Activated CD4-positive, CD25-positive, alpha-beta regulatory T cell treated with anti-CD3 and anti-CD28 coated beads, Interleukin-2, amount 50 U/mL, for 24 hours (primary cell): ENCODE data around the gene LRRC31.
A peak's percentile ranks its signal among the peaks of the same experiment; 100 is the strongest.

Experiments used
- ATAC-seq, 2 donors: fragments of 150-1000 bp; cut with Tn5 transposase; one replicate each; pipeline ENCODE4 v1.10.0; 2021; ENCODE audit warnings: mild to moderate bottlenecking in 1 of 2, moderate library complexity in 1 of 2

The LRRC31 gene

GRCh38 chr3:169812332-169813235 is 57.2 kb downstream of the LRRC31 start, which contains the start of the genes LRRC34 and LRRIQ4:
Gene LRRC34 (minus strand): TSS chr3:169812904. CDS start chr3:169812548, 356 bp downstream.
Gene LRRIQ4 (plus strand): TSS chr3:169812870. CDS start chr3:169821922, 9,052 bp downstream.
- ATAC-seq = peak; percentile 60 to 63

GRCh38 chr3:169811631-169812331 is 58.0 kb downstream of the LRRC31 start:
- peak in 1 of 2 donors; percentile 4 for ATAC-seq

GRCh38 chr3:169809230-169809795 is 60.4 kb downstream of the LRRC31 start:
- ATAC-seq = no peak

- no peak for ATAC-seq
These were observed 65.1 kb downstream of the LRRC31 start for GRCh38 chr3:169804681-169805080.

GRCh38 chr3:169792359-169792758 is 77.4 kb downstream of the LRRC31 start:
- no peak for ATAC-seq

- ATAC-seq = peak in 1 of 2 donors; percentile 17
These were observed 78.9 kb downstream of the LRRC31 start for GRCh38 chr3:169790687-169791429.

- ATAC-seq = no peak
These were observed 79.5 kb downstream of the LRRC31 start for GRCh38 chr3:169790219-169790618.
